VCaP (cell line): ENCODE measurements around the gene C22orf15.

Experiments
- H3K27ac ChIP-seq: fragments of 450-650 bp; 2 replicates; pipeline ENCODE4 v1.5.1; 2017
- CTCF ChIP-seq: fragments of 450-650 bp; conservative IDR thresholded peaks from 2 replicates; pipeline ENCODE4 v1.5.1; 2017; ENCODE audit warnings: mild to moderate bottlenecking, moderate library complexity

The C22orf15 gene

GRCh38 chr22:23744001-23744400 is 18.8 kb upstream of the C22orf15 start:
- TF ChIP-seq CTCF = no peak
- no peak overlapping the region for H3K27ac ChIP-seq

GRCh38 chr22:23744485-23744884 is 18.3 kb upstream of the C22orf15 start:
- TF ChIP-seq CTCF = no peak
- no peak overlapping the region for H3K27ac ChIP-seq

GRCh38 chr22:23745791-23746190 is 17.0 kb upstream of the C22orf15 start:
- H3K27ac ChIP-seq = no peak overlapping the region; the same call in 1 of the 2 replicates
- TF ChIP-seq CTCF = no peak

GRCh38 chr22:23749841-23750301 is 12.9 kb upstream of the C22orf15 start:
- no peak for TF ChIP-seq CTCF

GRCh38 chr22:23750367-23750713 is 12.4 kb upstream of the C22orf15 start:
- H3K27ac ChIP-seq = peak overlapping the region; percentile 90

More at GRCh38 chr22:23749841-23750301, 12.9 kb upstream of the C22orf15 start:
- peak overlapping the region; percentile 90 for H3K27ac ChIP-seq

GRCh38 chr22:23750714-23751440 is 11.9 kb upstream of the C22orf15 start, which contains the start of gene ZNF70:
Gene ZNF70 (minus strand): TSS chr22:23751112. CDS start chr22:23745140, 5,972 bp downstream.
- peak; percentile 3; the same call in 1 of the 2 replicates for TF ChIP-seq CTCF
- peak within 1 kb of the TSS; percentile 90 for H3K27ac ChIP-seq

More at GRCh38 chr22:23750367-23750713, 12.4 kb upstream of the C22orf15 start:
- TF ChIP-seq CTCF = no peak

GRCh38 chr22:23751441-23751996 is 11.3 kb upstream of the C22orf15 start:
- no peak for TF ChIP-seq CTCF
- H3K27ac ChIP-seq = peak overlapping the region; percentile 90
